Central memory CD8-positive, alpha-beta T cell (primary cell): ENCODE data around the gene UBL5.

Source experiments
- ATAC-seq: fragments of 150-1000 bp; cut with Tn5 transposase; replicated peaks from 2 replicates; pipeline ENCODE4 v1.10.0; 2022; ENCODE audit warnings: mild to moderate bottlenecking, moderate FRiP score, moderate number of reproducible peaks; ENCODE audit not compliant: poor library complexity, severe bottlenecking; ENCODE audit errors: extremely low read depth
- DNase-seq, 2 donors: peaks; one replicate each; pipeline ENCODE4 v3.0.0; 2021; ENCODE audit warnings: low spot score in 2 of 2
- H3K27ac Mint-ChIP-seq: one replicate; pipeline ENCODE4 v1.8.0; 2022; ENCODE audit warnings: low read depth, mild to moderate bottlenecking, moderate library complexity, mixed read lengths
- H3K27me3 Mint-ChIP-seq: one replicate; pipeline ENCODE4 v1.8.0; 2022; ENCODE audit warnings: mixed read lengths
- H3K36me3 Mint-ChIP-seq: one replicate; pipeline ENCODE4 v1.8.0; 2022; ENCODE audit warnings: mild to moderate bottlenecking, moderate library complexity, mixed read lengths; ENCODE audit not compliant: insufficient read depth
- H3K4me1 Mint-ChIP-seq: one replicate; pipeline ENCODE4 v1.8.0; 2022; ENCODE audit warnings: mixed read lengths
- H3K4me3 Mint-ChIP-seq: one replicate; pipeline ENCODE4 v1.8.0; 2022; ENCODE audit warnings: mild to moderate bottlenecking, moderate library complexity, mixed read lengths
- H3K9me3 Mint-ChIP-seq: one replicate; pipeline ENCODE4 v1.8.0; 2022; ENCODE audit warnings: mixed read lengths

The UBL5 gene

DNA sequence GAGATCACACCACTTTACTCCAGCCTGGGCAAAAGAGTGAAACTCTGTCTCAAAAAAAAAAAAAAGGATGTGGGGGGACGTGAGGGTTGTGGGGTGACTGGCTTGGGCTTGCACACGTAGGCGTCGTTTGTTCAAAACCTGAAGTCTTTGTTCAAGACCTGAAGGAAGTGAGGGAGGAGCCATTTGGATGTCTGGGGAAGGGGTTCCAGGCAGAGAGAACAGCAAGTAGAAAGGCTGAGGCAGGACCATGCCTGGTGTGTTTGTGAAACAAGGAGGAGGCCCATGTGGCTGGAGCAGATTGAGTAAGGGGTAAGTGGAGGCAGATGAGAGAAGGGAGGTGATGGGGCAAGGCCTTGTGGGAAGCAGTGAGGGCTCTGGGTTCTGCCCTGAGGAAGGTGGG lies 35.2 kb downstream of the UBL5 start:
- peak overlapping the region; percentile 89 for H3K27ac Mint-ChIP-seq

GRCh38 chr19:9863759-9864158 lies 36.0 kb downstream of the UBL5 start:
- no peaks in the 10 kb centered on the region for H3K9me3 Mint-ChIP-seq
- DNase-seq = no peak
- peaks cover 62% of the 10 kb centered on the region for H3K4me1 Mint-ChIP-seq
- no peak overlapping the region for H3K27ac Mint-ChIP-seq
- H3K4me3 Mint-ChIP-seq = peak overlapping the region; percentile 63
- no peaks in the 10 kb centered on the region for H3K27me3 Mint-ChIP-seq
- no peak for ATAC-seq
- peaks cover 7% of the 10 kb centered on the region for H3K36me3 Mint-ChIP-seq

More for the DNA sequence above, 35.2 kb downstream of the UBL5 start:
- Mint-ChIP-seq H3K27me3 (no peaks in the 10 kb centered on the region), H3K9me3 (no peaks in the 10 kb centered on the region), H3K36me3 (peaks cover 7% of the 10 kb centered on the region), H3K4me1 (peaks cover 70% of the 10 kb centered on the region), H3K4me3 (peak overlapping the region; percentile 63)
- ATAC-seq (peak; percentile 45), DNase-seq (no peak)

GRCh38 chr19:9865732-9866501 lies 38.2 kb downstream of the UBL5 start:
- DNase-seq (peak in 1 of 2 donors; percentile 45), ATAC-seq (peak; percentile 95)
- peaks cover 5% of the 10 kb centered on the region for H3K36me3 Mint-ChIP-seq
- H3K4me3 Mint-ChIP-seq = peak overlapping the region; percentile 55
- H3K27me3 Mint-ChIP-seq = no peaks in the 10 kb centered on the region
- no peak overlapping the region for H3K27ac Mint-ChIP-seq
- no peaks in the 10 kb centered on the region for H3K9me3 Mint-ChIP-seq
- H3K4me1 Mint-ChIP-seq = peaks cover 52% of the 10 kb centered on the region

- no peaks in the 10 kb centered on the region for H3K36me3 Mint-ChIP-seq
- no peak overlapping the region for H3K4me3 Mint-ChIP-seq
- H3K27ac Mint-ChIP-seq = no peak overlapping the region
- H3K4me1 Mint-ChIP-seq = peaks cover 25% of the 10 kb centered on the region
- DNase-seq = no peak
- no peak for ATAC-seq
- H3K9me3 Mint-ChIP-seq = no peaks in the 10 kb centered on the region
- no peaks in the 10 kb centered on the region for H3K27me3 Mint-ChIP-seq
Measured at GRCh38 chr19:9868983-9869617, 41.4 kb downstream of the UBL5 start.

GRCh38 chr19:9871626-9872338 lies 44.1 kb downstream of the UBL5 start:
- Mint-ChIP-seq H3K27ac (no peak overlapping the region), H3K36me3 (no peaks in the 10 kb centered on the region), H3K4me1 (peaks cover 7% of the 10 kb centered on the region), H3K9me3 (no peaks in the 10 kb centered on the region), H3K4me3 (no peak overlapping the region), H3K27me3 (no peaks in the 10 kb centered on the region)
- ATAC-seq = no peak
- no peak for DNase-seq

DNA sequence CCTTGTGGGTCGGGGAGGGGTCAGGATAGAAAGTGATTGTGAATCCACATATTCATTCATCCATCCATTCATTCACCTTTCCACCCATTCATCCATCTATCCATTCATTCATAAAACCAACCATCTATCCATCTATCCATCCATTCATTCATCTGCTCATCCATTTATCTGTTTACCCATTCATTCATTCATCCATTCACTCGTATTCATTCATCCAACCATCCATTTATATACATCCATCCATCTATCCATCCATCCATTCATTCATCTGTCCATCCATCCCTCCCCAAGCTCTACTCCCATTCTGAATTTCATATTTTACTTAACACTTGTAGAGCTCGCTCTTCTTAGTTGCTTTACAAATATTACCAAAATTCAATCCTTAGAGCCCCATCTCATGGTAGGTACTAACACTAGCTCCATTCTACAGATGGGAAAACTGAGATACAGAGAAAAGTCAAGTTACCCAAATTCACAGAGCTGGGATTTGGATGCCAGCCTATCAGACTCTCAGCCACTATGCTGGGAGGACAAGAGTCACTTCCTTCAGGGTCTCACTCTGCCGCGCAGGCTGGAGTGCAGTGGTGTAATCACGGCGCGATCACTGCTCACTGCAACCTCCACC lies 45.0 kb downstream of the UBL5 start:
- H3K9me3 Mint-ChIP-seq = no peaks in the 10 kb centered on the region
- no peak overlapping the region for H3K27ac Mint-ChIP-seq

GRCh38 chr19:9875031-9875627 lies 47.4 kb downstream of the UBL5 start:
- H3K36me3 Mint-ChIP-seq = no peaks in the 10 kb centered on the region

More for the DNA sequence above, 45.0 kb downstream of the UBL5 start:
- no peak for ATAC-seq
- H3K27me3 Mint-ChIP-seq = no peaks in the 10 kb centered on the region
- no peaks in the 10 kb centered on the region for H3K4me1 Mint-ChIP-seq
- no peaks in the 10 kb centered on the region for H3K36me3 Mint-ChIP-seq
- H3K4me3 Mint-ChIP-seq = no peak overlapping the region
- no peak for DNase-seq

GRCh38 chr19:9875796-9876195 lies 48.1 kb downstream of the UBL5 start:
- no peak for DNase-seq
- H3K36me3 Mint-ChIP-seq = no peaks in the 10 kb centered on the region
- H3K27ac Mint-ChIP-seq = no peak overlapping the region
- peaks cover 9% of the 10 kb centered on the region for H3K27me3 Mint-ChIP-seq
- H3K9me3 Mint-ChIP-seq = no peaks in the 10 kb centered on the region
- H3K4me1 Mint-ChIP-seq = no peaks in the 10 kb centered on the region
- no peak for ATAC-seq
- no peak overlapping the region for H3K4me3 Mint-ChIP-seq

More at GRCh38 chr19:9875031-9875627, 47.4 kb downstream of the UBL5 start:
- H3K9me3 Mint-ChIP-seq = no peaks in the 10 kb centered on the region
- H3K27me3 Mint-ChIP-seq = peaks cover 9% of the 10 kb centered on the region
- no peak overlapping the region for H3K27ac Mint-ChIP-seq
- no peaks in the 10 kb centered on the region for H3K4me1 Mint-ChIP-seq
- DNase-seq = no peak
- H3K4me3 Mint-ChIP-seq = no peak overlapping the region
- ATAC-seq = no peak

- Mint-ChIP-seq H3K4me3 (no peak overlapping the region), H3K27me3 (peaks cover 9% of the 10 kb centered on the region), H3K36me3 (no peaks in the 10 kb centered on the region), H3K27ac (no peak overlapping the region), H3K4me1 (no peaks in the 10 kb centered on the region), H3K9me3 (no peaks in the 10 kb centered on the region)
- DNase-seq (no peak), ATAC-seq (no peak)
Measured at GRCh38 chr19:9877780-9878510, 50.2 kb downstream of the UBL5 start.

DNA sequence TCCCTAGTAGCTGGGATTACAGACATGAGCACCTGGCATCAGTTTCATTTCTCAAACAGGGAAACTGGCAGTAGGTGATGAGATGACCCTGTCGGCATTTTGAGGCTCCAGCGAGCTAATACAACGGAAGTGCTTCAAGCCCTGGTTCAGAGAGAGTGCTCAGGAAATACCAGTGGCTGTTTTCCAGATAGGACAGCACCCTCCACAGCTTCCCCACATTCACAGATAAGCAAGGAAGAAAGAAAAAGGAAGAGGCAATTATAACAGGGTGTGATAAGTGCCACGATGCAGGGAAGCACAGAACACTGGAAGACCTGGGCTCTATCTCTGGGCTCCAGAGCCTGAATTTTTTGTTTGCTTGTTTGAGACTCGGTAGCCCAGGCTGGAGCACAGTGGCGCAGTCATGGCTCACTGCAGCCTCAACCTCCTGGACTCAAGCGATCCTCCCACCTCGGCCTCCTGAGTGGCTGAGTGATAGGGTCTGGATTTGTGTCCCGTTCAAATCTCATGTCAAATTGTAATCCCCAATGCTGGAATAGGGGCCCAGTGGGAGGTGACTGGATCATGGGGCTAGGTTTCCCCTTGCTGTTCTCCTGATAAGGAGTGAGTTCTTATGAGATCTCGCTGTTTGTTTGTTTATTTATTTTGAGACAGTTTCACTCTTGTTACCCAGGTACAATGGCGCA lies 50.9 kb downstream of the UBL5 start:
- Mint-ChIP-seq H3K27ac (no peak overlapping the region), H3K36me3 (no peaks in the 10 kb centered on the region), H3K27me3 (peaks cover 9% of the 10 kb centered on the region)

More for the DNA sequence above, 50.9 kb downstream of the UBL5 start:
- DNase-seq (no peak), ATAC-seq (no peak)
- Mint-ChIP-seq H3K4me1 (no peaks in the 10 kb centered on the region), H3K4me3 (no peak overlapping the region), H3K9me3 (no peaks in the 10 kb centered on the region)
